Right atrium auricular region (tissue), 2 donors: ENCODE results near the gene ADAM10. TPM values are rescaled to one million over a fixed set of nuclear protein-coding genes. Genes with fewer than 3 reads are reported as not detected.

ENCODE experiments used
- DNase-seq: peaks from one replicate; pipeline ENCODE4 v3.0.0-alpha.2; 2019; ENCODE audit warnings: low spot score
- H3K27ac ChIP-seq, 2 donors: fragments of 200-600 bp; sonication (generic); 1 replicate in 1 of 2; 2 replicates in 1 of 2; pipeline ENCODE4 v1.5.1; 2016 to 2019
- H3K27me3 ChIP-seq, 2 donors: fragments of 200-600 bp; sonication (generic); one replicate each; pipeline versions ENCODE4 v1.5.1 to v1.6.0; 2017 to 2019
- H3K36me3 ChIP-seq: fragments of 200-600 bp; sonication (generic); one replicate; pipeline ENCODE4 v1.5.1; 2016
- H3K4me1 ChIP-seq, 2 donors: fragments of 200-600 bp; sonication (generic); one replicate each; pipeline versions ENCODE4 v1.5.1 to v1.6.0; 2017 to 2019
- H3K4me3 ChIP-seq, 2 donors: fragments of 200-600 bp; sonication (generic); 1 replicate in 1 of 2; 2 replicates in 1 of 2; pipeline ENCODE4 v1.5.1; 2017 to 2019; ENCODE audit warnings: mild to moderate bottlenecking in 1 of 2, moderate library complexity in 1 of 2
- H3K9me3 ChIP-seq, 2 donors: fragments of 200-600 bp; sonication (generic); one replicate each; pipeline ENCODE4 v1.5.1; 2019
- total RNA-seq, 2 donors: library from RNA; depleted of rRNA; stranded (reverse); fragments of >200 nt; gene quantifications; one replicate each; pipeline ENCODE4 v1.1.0, GENCODE V29; 2016
- TF ChIP-seq, protein P1 (sequence below), 2 donors: fragments of 200-600 bp; sonication (generic); IDR thresholded peaks; one replicate each; pipeline ENCODE4 v1.5.1; 2019; ENCODE audit warnings: antibody characterized with exemption in 2 of 2

Gene ADAM10
- total RNA-seq, 2 donors from 2014 or later: 40.8 to 42.0 TPM

DNA sequence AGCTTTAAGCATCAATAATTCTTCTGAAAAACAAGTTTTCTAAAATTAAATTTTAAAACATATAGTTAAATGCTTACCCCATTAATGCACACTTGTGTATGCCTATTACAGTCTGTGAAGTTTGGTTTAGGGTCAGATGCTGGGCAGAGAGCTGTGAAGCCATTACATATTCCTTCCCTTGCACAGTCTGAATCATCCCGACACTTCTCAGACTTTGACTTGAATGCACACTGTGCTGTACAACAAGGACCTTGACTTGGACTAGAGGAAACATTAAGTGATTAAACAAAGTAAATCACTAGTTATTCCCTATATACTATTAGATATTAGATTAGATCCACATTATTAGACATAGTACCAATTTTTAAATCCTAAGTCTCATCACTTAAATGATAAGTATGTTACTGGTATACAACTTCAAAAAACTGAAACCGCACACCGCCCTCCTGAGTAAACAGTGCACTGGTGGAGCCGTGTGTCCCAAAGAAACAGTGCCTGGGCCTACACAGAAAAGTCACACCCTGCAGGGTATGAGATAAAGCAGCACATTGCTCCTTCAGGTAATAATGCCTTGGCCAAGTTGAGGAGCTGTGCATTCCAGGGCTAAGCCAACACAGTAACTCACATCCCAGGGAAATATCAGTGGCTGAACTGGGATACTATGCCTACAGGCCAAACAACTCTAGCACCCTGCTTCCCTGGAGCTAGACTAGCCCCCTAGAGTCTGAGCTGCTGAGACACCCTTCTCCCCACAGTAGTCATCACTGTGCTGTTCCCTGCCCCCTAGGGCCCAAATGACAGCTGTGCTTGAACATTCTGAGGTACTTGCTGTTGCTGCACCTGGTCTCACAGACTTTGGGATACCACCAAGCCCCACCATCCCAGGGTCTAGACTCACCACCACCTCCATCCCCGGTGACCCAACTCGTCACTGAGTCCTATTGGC lies 137.5 kb downstream of the ADAM10 start:
- TF ChIP-seq, protein P1, sequence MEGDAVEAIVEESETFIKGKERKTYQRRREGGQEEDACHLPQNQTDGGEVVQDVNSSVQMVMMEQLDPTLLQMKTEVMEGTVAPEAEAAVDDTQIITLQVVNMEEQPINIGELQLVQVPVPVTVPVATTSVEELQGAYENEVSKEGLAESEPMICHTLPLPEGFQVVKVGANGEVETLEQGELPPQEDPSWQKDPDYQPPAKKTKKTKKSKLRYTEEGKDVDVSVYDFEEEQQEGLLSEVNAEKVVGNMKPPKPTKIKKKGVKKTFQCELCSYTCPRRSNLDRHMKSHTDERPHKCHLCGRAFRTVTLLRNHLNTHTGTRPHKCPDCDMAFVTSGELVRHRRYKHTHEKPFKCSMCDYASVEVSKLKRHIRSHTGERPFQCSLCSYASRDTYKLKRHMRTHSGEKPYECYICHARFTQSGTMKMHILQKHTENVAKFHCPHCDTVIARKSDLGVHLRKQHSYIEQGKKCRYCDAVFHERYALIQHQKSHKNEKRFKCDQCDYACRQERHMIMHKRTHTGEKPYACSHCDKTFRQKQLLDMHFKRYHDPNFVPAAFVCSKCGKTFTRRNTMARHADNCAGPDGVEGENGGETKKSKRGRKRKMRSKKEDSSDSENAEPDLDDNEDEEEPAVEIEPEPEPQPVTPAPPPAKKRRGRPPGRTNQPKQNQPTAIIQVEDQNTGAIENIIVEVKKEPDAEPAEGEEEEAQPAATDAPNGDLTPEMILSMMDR (IDR thresholded peaks at IDR 0.05): no peak
- no peaks in the 10 kb centered on the region for H3K27me3 ChIP-seq
- DNase-seq: no peak
- no peak overlapping the region for H3K4me3 ChIP-seq
- no peaks in the 10 kb centered on the region for H3K4me1 ChIP-seq
- no peak overlapping the region for H3K27ac ChIP-seq
- peaks cover 0 to 21% of the 10 kb centered on the region in 2 donors for H3K9me3 ChIP-seq
- H3K36me3 ChIP-seq: peaks cover 29% of the 10 kb centered on the region

DNA sequence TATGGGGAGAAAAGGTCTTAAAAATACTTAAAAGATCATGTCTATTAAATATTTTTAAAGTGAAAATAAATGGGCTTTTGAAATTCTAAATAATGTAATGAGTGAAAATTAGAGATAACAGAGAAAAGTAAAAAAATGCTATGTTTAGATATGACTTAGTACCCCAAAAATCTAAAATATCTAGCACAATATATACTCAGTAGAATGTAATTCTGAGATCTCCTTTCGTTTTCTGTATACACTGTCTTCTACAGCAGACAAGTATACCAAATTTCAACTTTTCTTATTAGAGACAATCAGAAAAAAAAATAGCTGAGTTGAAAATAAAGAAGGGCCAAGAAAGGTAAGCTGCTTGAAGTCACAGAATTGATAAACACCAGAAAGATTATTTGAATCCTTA lies 140.8 kb downstream of the ADAM10 start:
- Histone ChIP-seq H3K4me3 (no peak overlapping the region), H3K27ac (no peak overlapping the region), H3K9me3 (peaks cover 0 to 7% of the 10 kb centered on the region in 2 donors), H3K4me1 (no peaks in the 10 kb centered on the region), H3K36me3 (peaks cover 11% of the 10 kb centered on the region), H3K27me3 (no peaks in the 10 kb centered on the region)
- no peak for DNase-seq
- TF ChIP-seq, protein P1 (IDR thresholded peaks at IDR 0.05): no peak

DNA sequence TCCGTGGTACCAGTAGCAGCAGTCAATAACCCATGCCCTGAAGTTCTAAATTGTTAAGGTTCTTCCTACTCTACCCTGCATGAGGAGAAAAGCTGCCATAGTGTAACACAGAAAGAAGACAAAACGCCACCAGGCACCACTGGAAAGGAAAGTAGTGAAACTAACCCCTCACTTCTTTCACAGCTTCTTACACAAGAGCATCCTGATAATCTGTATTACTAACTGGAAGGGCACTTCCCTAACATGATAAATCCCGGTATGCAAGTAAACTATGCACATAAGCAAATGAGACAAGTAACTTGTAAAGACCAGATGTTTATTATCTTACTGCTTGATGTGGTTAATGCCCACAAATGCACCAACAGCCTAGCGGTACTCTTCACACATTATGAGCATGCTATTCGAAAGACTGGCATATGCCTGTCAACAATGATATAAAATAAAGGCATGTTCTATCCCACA lies 141.3 kb downstream of the ADAM10 start:
- H3K27me3 ChIP-seq: no peaks in the 10 kb centered on the region
- peaks cover 7% of the 10 kb centered on the region for H3K36me3 ChIP-seq
- H3K4me3 ChIP-seq: no peak overlapping the region
- TF ChIP-seq, protein P1 (IDR thresholded peaks at IDR 0.05): no peak
- no peak overlapping the region for H3K27ac ChIP-seq
- no peaks in the 10 kb centered on the region for H3K4me1 ChIP-seq
- H3K9me3 ChIP-seq: peaks cover 0 to 1% of the 10 kb centered on the region in 2 donors
- DNase-seq: no peak

DNA sequence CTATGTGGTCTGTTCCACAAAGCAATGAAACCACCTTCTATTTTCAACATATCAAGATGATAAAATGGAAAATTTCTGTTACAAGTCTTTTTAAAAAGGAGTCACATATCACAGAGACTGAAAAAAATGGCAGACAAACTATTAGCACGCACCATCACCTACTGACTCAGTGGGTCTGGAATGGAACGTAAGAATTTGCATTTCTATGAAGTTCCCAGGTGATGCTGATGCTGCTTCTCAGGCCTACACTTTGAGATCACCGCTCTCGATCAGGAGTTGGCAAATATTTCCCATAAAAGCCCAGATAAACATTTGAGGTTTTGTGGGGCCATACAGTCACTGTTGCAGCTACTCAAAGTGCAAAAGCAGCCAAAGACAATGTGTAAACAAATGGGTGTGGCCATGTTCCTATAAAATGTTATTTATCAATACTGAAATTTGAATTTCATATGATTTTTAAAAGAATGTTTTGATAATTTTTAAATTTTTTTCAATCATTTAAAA lies 142.9 kb downstream of the ADAM10 start:
- Histone ChIP-seq H3K27ac (no peak overlapping the region), H3K27me3 (no peaks in the 10 kb centered on the region), H3K4me1 (no peaks in the 10 kb centered on the region), H3K9me3 (no peaks in the 10 kb centered on the region), H3K36me3 (no peaks in the 10 kb centered on the region), H3K4me3 (no peak overlapping the region)
- DNase-seq: no peak
- TF ChIP-seq, protein P1 (IDR thresholded peaks at IDR 0.05): no peak

DNA sequence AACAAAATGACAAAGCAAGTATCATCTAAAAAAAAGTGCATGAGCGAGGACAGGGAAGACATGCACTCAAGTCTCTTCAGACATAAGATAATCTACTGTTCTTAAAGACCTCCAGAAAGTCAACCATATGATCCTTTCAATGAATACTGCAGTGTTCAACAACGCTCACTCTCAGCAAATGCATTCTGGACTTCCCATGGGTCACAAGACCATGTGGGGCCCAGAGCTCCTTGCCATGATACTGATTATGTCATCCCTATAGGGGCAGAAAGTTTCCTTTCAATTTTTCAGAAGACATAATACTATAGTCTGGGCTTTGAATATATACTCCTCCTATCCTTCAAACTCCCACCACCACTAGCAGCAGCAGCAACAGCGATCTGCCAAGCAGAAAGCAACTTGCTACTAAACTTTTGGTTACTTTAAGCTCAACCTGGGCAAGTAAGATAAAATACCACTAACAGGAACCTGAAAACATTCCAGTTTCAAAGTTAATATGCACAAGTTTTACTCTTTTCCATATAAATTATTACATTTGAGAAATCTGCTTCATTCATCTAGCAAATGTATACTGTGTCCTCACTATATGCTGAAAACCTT lies 143.5 kb downstream of the ADAM10 start:
- H3K27me3 ChIP-seq: no peaks in the 10 kb centered on the region
- no peak overlapping the region for H3K4me3 ChIP-seq
- DNase-seq: no peak
- TF ChIP-seq, protein P1 (IDR thresholded peaks at IDR 0.05): no peak
- no peak overlapping the region for H3K27ac ChIP-seq
- no peaks in the 10 kb centered on the region for H3K4me1 ChIP-seq
- H3K36me3 ChIP-seq: no peaks in the 10 kb centered on the region
- no peaks in the 10 kb centered on the region for H3K9me3 ChIP-seq
